HEK293 (cell line): ENCODE measurements around the gene JMJD4.

ENCODE experiments used
- CTCF ChIA-PET: fragments of 350-600 bp; formaldehyde crosslinking; extraction: SDS; loops from one replicate; lab custom pipeline; 2021; ENCODE audit warnings: antibody characterized with exemption; lab: Yijun Ruan, JAX
- POLR2A ChIA-PET: fragments of 300-600 bp; formaldehyde crosslinking; extraction: SDS; loops from one replicate; lab custom pipeline; 2020; ENCODE audit warnings: antibody characterized with exemption, inconsistent platforms; lab: Yijun Ruan, JAX
- H3K27ac ChIP-seq: fragments of 200-500 bp; sonication (Bioruptor generic); 2 replicates; pipeline ENCODE4 v1.5.1; 2014; ENCODE audit warnings: low read depth, low read length, control low read depth, inconsistent platforms; ENCODE audit errors: extremely low read depth
- H3K36me3 ChIP-seq, 2 experiments: fragments of 200-500 bp in 1 of 2; sonication (Bioruptor generic) in 1 of 2; 1 replicate in 1 of 2; 2 replicates in 1 of 2; pipeline ENCODE4 v1.5.1; 2014 to 2017; ENCODE audit warnings: inconsistent platforms in 2 of 2, low read length in 2 of 2; ENCODE audit not compliant: control insufficient read depth in 2 of 2, insufficient read depth in 1 of 2
- H3K4me1 ChIP-seq: fragments of 200-500 bp; sonication (Bioruptor generic); 2 replicates; pipeline ENCODE4 v1.5.1; 2014; ENCODE audit warnings: mild to moderate bottlenecking, low read length, inconsistent platforms; ENCODE audit not compliant: control insufficient read depth, insufficient read depth
- H3K4me3 ChIP-seq: 2 replicates; pipeline ENCODE4 v1.5.1; 2011; ENCODE audit warnings: low read depth, mild to moderate bottlenecking, control low read depth, low read length, moderate library complexity
- H3K9me3 ChIP-seq: fragments of 200-500 bp; sonication (Bioruptor generic); 2 replicates; pipeline ENCODE4 v1.5.1; 2014; ENCODE audit warnings: low read depth, low read length, inconsistent platforms; ENCODE audit not compliant: control insufficient read depth, insufficient read depth
- BCL11A ChIP-seq: fragments of 450-650 bp; formaldehyde crosslinking; IDR thresholded peaks from 2 replicates; pipeline ENCODE4 v1.5.1; 2016; ENCODE audit warnings: low read depth, missing biosample characterization, missing genetic modification characterization
- GLI4 ChIP-seq: fragments of 450-650 bp; formaldehyde crosslinking; IDR thresholded peaks from 2 replicates; pipeline ENCODE4 v1.5.1; 2016; ENCODE audit warnings: missing biosample characterization, missing genetic modification characterization
- REPIN1 ChIP-seq: fragments of 450-650 bp; formaldehyde crosslinking; IDR thresholded peaks from 2 replicates; pipeline ENCODE4 v1.5.1; 2017; ENCODE audit warnings: missing biosample characterization, missing genetic modification characterization, low read depth
- TRIM28 ChIP-seq: IDR thresholded peaks from 2 replicates; pipeline ENCODE4 v1.6.1; 2011; ENCODE audit warnings: low read length, control low read depth, borderline replicate concordance
- ZBTB17 ChIP-seq: fragments of 450-650 bp; formaldehyde crosslinking; IDR thresholded peaks from 2 replicates; pipeline ENCODE4 v1.5.1; 2016; ENCODE audit warnings: missing biosample characterization, missing genetic modification characterization
- ZNF114 ChIP-seq: fragments of 450-650 bp; formaldehyde crosslinking; IDR thresholded peaks from 2 replicates; pipeline ENCODE4 v1.5.0; 2017; ENCODE audit warnings: missing biosample characterization, missing genetic modification characterization
- ZNF175 ChIP-seq: fragments of 450-650 bp; formaldehyde crosslinking; IDR thresholded peaks from 2 replicates; pipeline ENCODE4 v1.5.1; 2016; ENCODE audit warnings: missing biosample characterization, missing genetic modification characterization
- ZNF23 ChIP-seq: fragments of 450-650 bp; formaldehyde crosslinking; IDR thresholded peaks from 2 replicates; pipeline ENCODE4 v1.5.1; 2016; ENCODE audit warnings: missing biosample characterization, missing genetic modification characterization, borderline replicate concordance
- ZNF292 ChIP-seq: fragments of 450-650 bp; formaldehyde crosslinking; IDR thresholded peaks from 2 replicates; pipeline ENCODE4 v1.5.1; 2016; ENCODE audit warnings: low read depth, missing biosample characterization, missing genetic modification characterization, borderline replicate concordance
- ZNF302 ChIP-seq: fragments of 450-650 bp; formaldehyde crosslinking; IDR thresholded peaks from 2 replicates; pipeline ENCODE4 v1.5.1; 2016; ENCODE audit warnings: missing biosample characterization, missing genetic modification characterization, low read depth
- ZNF341 ChIP-seq: fragments of 450-650 bp; formaldehyde crosslinking; IDR thresholded peaks from 2 replicates; pipeline ENCODE4; 2016; ENCODE audit warnings: low read depth, missing biosample characterization, missing genetic modification characterization
- ZNF350 ChIP-seq: fragments of 450-650 bp; formaldehyde crosslinking; IDR thresholded peaks from 2 replicates; pipeline ENCODE4 v1.5.0; 2017; ENCODE audit warnings: missing biosample characterization, mild to moderate bottlenecking, missing genetic modification characterization
- ZNF366 ChIP-seq: fragments of 450-650 bp; formaldehyde crosslinking; conservative IDR thresholded peaks from 2 replicates; pipeline ENCODE4 v1.5.1; 2016; ENCODE audit warnings: missing biosample characterization, missing genetic modification characterization
- ZNF473 ChIP-seq: fragments of 450-650 bp; formaldehyde crosslinking; IDR thresholded peaks from 2 replicates; pipeline ENCODE4 v1.5.1; 2017; ENCODE audit warnings: missing biosample characterization, missing genetic modification characterization
- ZNF558 ChIP-seq: fragments of 450-650 bp; formaldehyde crosslinking; IDR thresholded peaks from 2 replicates; pipeline ENCODE4 v1.5.1; 2016; ENCODE audit warnings: missing biosample characterization, missing genetic modification characterization
- ZNF76 ChIP-seq: fragments of 450-650 bp; formaldehyde crosslinking; IDR thresholded peaks from 2 replicates; pipeline ENCODE4; 2016; ENCODE audit warnings: low read depth, missing biosample characterization, missing genetic modification characterization, borderline replicate concordance
- ZXDB ChIP-seq: fragments of 450-650 bp; formaldehyde crosslinking; IDR thresholded peaks from 2 replicates; pipeline ENCODE4 v1.5.1; 2016; ENCODE audit warnings: missing biosample characterization, missing genetic modification characterization
- TF ChIP-seq, protein P1 (sequence below): sonication (generic); formaldehyde crosslinking; IDR thresholded peaks from 2 replicates; pipeline ENCODE4 v1.8.1; 2022; ENCODE audit warnings: mild to moderate bottlenecking, moderate library complexity, missing genetic modification reagents
- TF ChIP-seq, protein P2 (sequence below): fragments of 450-650 bp; formaldehyde crosslinking; IDR thresholded peaks from 2 replicates; pipeline ENCODE4 v1.5.1; 2016; ENCODE audit warnings: missing biosample characterization, missing genetic modification characterization
- TF ChIP-seq, protein P3 (sequence below): fragments of 450-650 bp; formaldehyde crosslinking; IDR thresholded peaks from 2 replicates; pipeline ENCODE4 v1.5.1; 2016; ENCODE audit warnings: missing biosample characterization, missing genetic modification characterization

Gene JMJD4

DNA sequence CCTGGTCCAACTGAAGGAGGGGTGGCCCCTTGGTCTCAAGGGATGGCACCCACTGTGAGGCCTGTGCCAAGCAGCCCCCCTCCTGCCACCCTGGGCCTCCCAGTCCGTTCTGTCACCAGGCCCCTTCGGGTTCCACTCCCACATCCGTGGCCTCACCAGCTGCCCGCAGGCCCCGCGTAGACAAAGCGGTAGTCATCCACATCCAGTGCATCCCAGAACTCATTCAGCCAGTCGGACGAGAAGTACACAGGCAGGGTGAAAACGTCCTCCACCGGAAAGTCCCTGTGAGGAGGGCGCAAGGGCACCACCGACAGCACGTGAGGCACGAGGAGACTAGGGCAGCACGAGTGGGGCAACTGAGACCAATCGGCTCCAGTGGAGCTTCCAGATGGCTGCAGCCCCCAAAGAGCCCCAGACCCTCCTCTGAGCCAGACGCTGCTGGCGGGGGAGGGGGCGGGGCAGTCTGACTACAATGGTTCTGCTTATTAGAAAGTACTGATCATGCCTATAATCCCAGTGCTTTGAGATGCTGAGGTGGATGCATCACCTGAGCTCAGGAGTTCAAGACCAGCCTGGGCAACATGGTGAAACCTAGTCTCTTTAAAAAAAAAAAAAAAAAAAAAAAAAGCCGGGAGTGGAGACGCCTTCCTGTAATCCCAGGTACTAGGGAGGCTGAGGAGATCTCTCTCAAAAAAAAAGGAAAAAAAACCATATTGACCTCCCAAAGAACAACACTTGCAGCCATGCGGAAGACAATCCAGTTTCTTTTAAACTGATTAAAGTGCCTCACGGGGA lies 1.2 kb downstream of the JMJD4 start:
- POLR2A ChIA-PET = interaction anchor here (0.6 to 2.2 kb wide), 4 partner anchors 26 to 1613 kb away, joined by 4 to 9 read pairs (median 6); no protein-coding TSS in a partner anchor
- H3K27ac ChIP-seq = peak overlapping the region; percentile 89; the same call in 1 of the 2 replicates
- H3K4me1 ChIP-seq = peaks cover 20% of the 10 kb centered on the region
- peaks cover 6 to 43% of the 10 kb centered on the region in 2 experiments; a peak in 2 of 3 replicates for H3K36me3 ChIP-seq
- TF ChIP-seq ZNF473 (no peak), TRIM28 (no peak), ZXDB (tag by site-specific recombination) (no peak), ZNF114 (tag by site-specific recombination) (no peak), ZNF175 (tag by site-specific recombination) (no peak), ZNF292 (tag by site-specific recombination) (no peak), REPIN1 (no peak), BCL11A (tag by site-specific recombination) (no peak), ZNF366 (tag by site-specific recombination) (no peak), ZNF76 (no peak), ZNF341 (tag by site-specific recombination) (peak; percentile 24; the same call in 1 of the 2 replicates), GLI4 (no peak), ZNF558 (no peak), ZNF302 (tag by site-specific recombination) (no peak)
- TF ChIP-seq, protein P1, sequence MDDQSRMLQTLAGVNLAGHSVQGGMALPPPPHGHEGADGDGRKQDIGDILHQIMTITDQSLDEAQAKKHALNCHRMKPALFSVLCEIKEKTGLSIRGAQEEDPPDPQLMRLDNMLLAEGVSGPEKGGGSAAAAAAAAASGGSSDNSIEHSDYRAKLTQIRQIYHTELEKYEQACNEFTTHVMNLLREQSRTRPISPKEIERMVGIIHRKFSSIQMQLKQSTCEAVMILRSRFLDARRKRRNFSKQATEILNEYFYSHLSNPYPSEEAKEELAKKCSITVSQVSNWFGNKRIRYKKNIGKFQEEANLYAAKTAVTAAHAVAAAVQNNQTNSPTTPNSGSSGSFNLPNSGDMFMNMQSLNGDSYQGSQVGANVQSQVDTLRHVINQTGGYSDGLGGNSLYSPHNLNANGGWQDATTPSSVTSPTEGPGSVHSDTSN (CRISPR knock-in tag) = no peak
- TF ChIP-seq, protein P2, sequence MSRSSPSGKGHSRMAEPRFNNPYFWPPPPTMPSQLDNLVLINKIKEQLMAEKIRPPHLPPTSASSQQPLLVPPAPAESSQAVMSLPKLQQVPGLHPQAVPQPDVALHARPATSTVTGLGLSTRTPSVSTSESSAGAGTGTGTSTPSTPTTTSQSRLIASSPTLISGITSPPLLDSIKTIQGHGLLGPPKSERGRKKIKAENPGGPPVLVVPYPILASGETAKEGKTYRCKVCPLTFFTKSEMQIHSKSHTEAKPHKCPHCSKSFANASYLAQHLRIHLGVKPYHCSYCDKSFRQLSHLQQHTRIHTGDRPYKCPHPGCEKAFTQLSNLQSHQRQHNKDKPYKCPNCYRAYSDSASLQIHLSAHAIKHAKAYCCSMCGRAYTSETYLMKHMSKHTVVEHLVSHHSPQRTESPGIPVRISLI = peak; percentile 75
- no peaks in the 10 kb centered on the region for H3K9me3 ChIP-seq
- peak overlapping the region; percentile 75 for H3K4me3 ChIP-seq
- CTCF ChIA-PET = interaction anchor here (0.6 to 1.2 kb wide), 2 partner anchors 30 to 220 kb away, joined by 3 read pairs; no protein-coding TSS in a partner anchor

DNA sequence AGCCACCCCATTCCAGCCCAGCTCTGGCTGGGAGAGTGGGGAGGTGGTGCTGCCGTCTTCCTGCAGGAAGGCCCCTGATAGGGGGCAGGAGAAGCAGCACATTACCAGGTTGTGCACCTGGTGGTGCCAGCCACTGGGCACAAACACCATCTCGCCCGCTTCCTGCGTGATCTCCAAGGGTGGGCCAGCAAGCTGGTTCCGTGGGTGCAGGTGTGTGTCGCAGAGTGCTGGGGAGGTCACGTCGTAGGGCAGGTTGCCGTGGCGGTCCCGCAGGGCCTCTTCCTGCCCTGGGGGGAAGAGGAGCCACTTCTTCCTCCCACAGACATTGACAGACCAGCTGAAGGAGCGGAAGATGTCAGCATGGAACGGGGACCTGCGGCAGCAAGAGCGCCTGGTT lies 1.8 kb downstream of the JMJD4 start:
- peaks cover 24% of the 10 kb centered on the region for H3K4me1 ChIP-seq
- no peak overlapping the region for H3K4me3 ChIP-seq
- no peaks in the 10 kb centered on the region for H3K9me3 ChIP-seq
- peaks cover 4 to 37% of the 10 kb centered on the region in 2 experiments; a peak in 2 of 3 replicates for H3K36me3 ChIP-seq
- ChIA-PET CTCF (no interaction called here), POLR2A (interaction anchor here (0.8 to 2.2 kb wide), 2 partner anchors 26 to 55 kb away, joined by 4 to 8 read pairs; no protein-coding TSS in a partner anchor)
- TF ChIP-seq ZNF76 = no peak
- no peak for TF ChIP-seq ZBTB17
- no peak for TF ChIP-seq ZNF23 (tag by site-specific recombination)
- TF ChIP-seq, protein P3, sequence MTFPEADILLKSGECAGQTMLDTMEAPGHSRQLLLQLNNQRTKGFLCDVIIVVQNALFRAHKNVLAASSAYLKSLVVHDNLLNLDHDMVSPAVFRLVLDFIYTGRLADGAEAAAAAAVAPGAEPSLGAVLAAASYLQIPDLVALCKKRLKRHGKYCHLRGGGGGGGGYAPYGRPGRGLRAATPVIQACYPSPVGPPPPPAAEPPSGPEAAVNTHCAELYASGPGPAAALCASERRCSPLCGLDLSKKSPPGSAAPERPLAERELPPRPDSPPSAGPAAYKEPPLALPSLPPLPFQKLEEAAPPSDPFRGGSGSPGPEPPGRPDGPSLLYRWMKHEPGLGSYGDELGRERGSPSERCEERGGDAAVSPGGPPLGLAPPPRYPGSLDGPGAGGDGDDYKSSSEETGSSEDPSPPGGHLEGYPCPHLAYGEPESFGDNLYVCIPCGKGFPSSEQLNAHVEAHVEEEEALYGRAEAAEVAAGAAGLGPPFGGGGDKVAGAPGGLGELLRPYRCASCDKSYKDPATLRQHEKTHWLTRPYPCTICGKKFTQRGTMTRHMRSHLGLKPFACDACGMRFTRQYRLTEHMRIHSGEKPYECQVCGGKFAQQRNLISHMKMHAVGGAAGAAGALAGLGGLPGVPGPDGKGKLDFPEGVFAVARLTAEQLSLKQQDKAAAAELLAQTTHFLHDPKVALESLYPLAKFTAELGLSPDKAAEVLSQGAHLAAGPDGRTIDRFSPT (tag by site-specific recombination) = peak; percentile 54; the same call in 1 of the 2 replicates
- TF ChIP-seq ZNF350 (tag by site-specific recombination) = no peak
- TF ChIP-seq, all 188 proteins: peak for 1
- no peak overlapping the region for H3K27ac ChIP-seq
